BJ (cell line): ENCODE results near the gene CPEB3. TPM values are rescaled to one million over a fixed set of nuclear protein-coding genes. Genes with fewer than 3 reads are reported as not detected.

Experiments used
- CTCF ChIA-PET: fragments of 350-600 bp; formaldehyde crosslinking; extraction: SDS; loops from one replicate; lab custom pipeline; 2021; ENCODE audit warnings: antibody characterized with exemption, inconsistent platforms; lab: Yijun Ruan, JAX
- POLR2A ChIA-PET: fragments of 300-600 bp; sonication (Branson Sonifier 250); formaldehyde crosslinking; extraction: SDS; loops from one replicate; lab custom pipeline; 2021; ENCODE audit warnings: antibody characterized with exemption; lab: Charles Lee
- DNase-seq: peaks from one replicate; pipeline ENCODE4 v3.0.0-alpha.2; 2011; ENCODE audit warnings: low read depth
- H3K27me3 ChIP-seq: 2 replicates; pipeline ENCODE4 v1.6.0; 2011; ENCODE audit warnings: low read length; ENCODE audit not compliant: control insufficient read depth, insufficient read depth
- H3K36me3 ChIP-seq: 2 replicates; pipeline ENCODE4 v1.5.1; 2011; ENCODE audit warnings: low read length; ENCODE audit not compliant: control insufficient read depth, insufficient read depth
- H3K4me3 ChIP-seq: 2 replicates; pipeline ENCODE4 v1.5.1; 2011; ENCODE audit warnings: low read depth, mild to moderate bottlenecking, control low read depth, low read length
- polyA plus RNA-seq: library from polyadenylated mRNA; depleted of rRNA; stranded (reverse); fragments of >200 nt; gene quantifications from 2 replicates; pipeline ENCODE4 v1.2.3, GENCODE V29; 2011
- TF ChIP-seq, protein P1 (sequence below): IDR thresholded peaks from 2 replicates; pipeline ENCODE4 v1.5.1; 2011; ENCODE audit warnings: low read depth, mild to moderate bottlenecking, control low read depth, inconsistent platforms, low read length, moderate library complexity; ENCODE audit not compliant: insufficient read depth

The CPEB3 gene
- polyA plus RNA-seq, 1 experiment, result 0.28 TPM

- no peak for DNase-seq
- ChIA-PET POLR2A (no interaction called here), CTCF (no interaction called here)
- no peaks in the 10 kb centered on the region for H3K27me3 ChIP-seq
- TF ChIP-seq, protein P1, sequence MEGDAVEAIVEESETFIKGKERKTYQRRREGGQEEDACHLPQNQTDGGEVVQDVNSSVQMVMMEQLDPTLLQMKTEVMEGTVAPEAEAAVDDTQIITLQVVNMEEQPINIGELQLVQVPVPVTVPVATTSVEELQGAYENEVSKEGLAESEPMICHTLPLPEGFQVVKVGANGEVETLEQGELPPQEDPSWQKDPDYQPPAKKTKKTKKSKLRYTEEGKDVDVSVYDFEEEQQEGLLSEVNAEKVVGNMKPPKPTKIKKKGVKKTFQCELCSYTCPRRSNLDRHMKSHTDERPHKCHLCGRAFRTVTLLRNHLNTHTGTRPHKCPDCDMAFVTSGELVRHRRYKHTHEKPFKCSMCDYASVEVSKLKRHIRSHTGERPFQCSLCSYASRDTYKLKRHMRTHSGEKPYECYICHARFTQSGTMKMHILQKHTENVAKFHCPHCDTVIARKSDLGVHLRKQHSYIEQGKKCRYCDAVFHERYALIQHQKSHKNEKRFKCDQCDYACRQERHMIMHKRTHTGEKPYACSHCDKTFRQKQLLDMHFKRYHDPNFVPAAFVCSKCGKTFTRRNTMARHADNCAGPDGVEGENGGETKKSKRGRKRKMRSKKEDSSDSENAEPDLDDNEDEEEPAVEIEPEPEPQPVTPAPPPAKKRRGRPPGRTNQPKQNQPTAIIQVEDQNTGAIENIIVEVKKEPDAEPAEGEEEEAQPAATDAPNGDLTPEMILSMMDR, result no peak
- H3K36me3 ChIP-seq, result no peaks in the 10 kb centered on the region
- H3K4me3 ChIP-seq, result no peak overlapping the region
Observed at GRCh38 chr10:92131275-92131820, 159.5 kb downstream of the CPEB3 start.

DNA sequence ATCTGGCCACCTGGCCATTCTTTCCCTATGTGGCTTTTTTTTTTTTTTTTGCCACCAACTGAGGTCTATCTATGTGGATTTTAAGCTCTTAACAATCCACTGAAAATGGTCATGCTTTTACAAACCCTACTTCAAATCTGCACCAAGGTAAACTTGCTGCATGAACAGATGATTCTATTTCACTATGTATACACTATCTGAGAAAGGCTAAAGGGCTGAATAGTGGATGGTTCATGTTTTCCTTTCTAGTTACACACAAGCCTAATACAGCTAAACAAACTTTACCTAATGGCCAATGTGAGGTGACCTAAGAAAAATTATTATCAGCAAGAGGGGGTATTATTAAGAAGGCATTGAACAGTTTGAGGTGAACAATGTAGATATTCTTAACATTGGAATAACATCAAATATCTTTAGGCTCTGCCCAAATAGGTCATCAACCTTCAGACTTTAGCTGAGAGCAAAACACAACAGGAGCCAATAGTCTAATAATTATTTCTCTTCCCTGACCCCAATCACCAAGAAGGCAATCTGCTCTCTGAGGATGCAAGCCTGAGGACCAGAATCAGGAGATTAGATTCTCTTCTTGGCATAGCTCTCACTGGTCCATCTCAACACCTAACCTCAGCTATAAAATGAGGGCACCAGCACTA lies 160.1 kb downstream of the CPEB3 start:
- ChIA-PET CTCF (interaction anchor here (0.5 to 1.1 kb wide), 2 partner anchors 12 to 27 kb away, joined by 3 to 4 read pairs; no protein-coding TSS in a partner anchor), POLR2A (no interaction called here)
- TF ChIP-seq, protein P1, result no peak
- Histone ChIP-seq H3K36me3 (no peaks in the 10 kb centered on the region), H3K4me3 (no peak overlapping the region), H3K27me3 (no peaks in the 10 kb centered on the region)
- no peak for DNase-seq

GRCh38 chr10:92126100-92126650 lies 164.7 kb downstream of the CPEB3 start:
- ChIA-PET CTCF (interaction anchor here (0.7 to 1.5 kb wide), 4 partner anchors 9 to 16 kb away, joined by 3 to 4 read pairs (median 3); no protein-coding TSS in a partner anchor), POLR2A (no interaction called here)
- Histone ChIP-seq H3K27me3 (no peaks in the 10 kb centered on the region), H3K36me3 (no peaks in the 10 kb centered on the region), H3K4me3 (no peak overlapping the region)
- DNase-seq, result no peak
- TF ChIP-seq, protein P1, result no peak

DNA sequence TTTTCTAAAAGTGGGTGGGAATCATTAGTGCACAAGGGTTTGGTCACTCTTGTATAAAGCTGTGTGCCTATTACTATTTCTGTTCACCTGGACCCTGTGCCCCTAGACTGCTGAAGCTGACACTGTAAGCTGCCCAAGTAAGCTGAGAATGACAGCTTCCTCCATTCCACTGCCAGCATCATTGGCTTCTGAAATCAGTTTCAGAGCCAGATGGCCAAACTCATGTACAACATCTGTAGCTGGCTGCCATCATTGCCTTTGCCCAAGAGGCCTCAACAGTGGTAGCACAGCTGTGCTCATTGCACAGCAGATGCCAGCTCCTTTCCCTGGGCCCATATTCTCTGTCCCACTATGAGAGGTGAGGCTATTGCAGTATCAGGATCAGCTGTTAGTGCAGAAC lies 165.7 kb downstream of the CPEB3 start:
- no peak for DNase-seq
- H3K36me3 ChIP-seq, result no peaks in the 10 kb centered on the region
- POLR2A ChIA-PET, result no interaction called here
- TF ChIP-seq, protein P1, result no peak
- H3K4me3 ChIP-seq, result no peak overlapping the region
- H3K27me3 ChIP-seq, result no peaks in the 10 kb centered on the region
- CTCF ChIA-PET, result interaction anchor here (0.6 to 1.5 kb wide), 3 partner anchors 15 to 130 kb away, joined by 3 to 5 read pairs (median 4); no protein-coding TSS in a partner anchor

GRCh38 chr10:92124616-92125143 lies 166.2 kb downstream of the CPEB3 start:
- no peak overlapping the region for H3K4me3 ChIP-seq
- TF ChIP-seq, protein P1, result no peak
- ChIA-PET CTCF (interaction anchor here (1.0 kb wide), 1 partner anchor 14 kb away, joined by 5 read pairs; no protein-coding TSS in a partner anchor), POLR2A (no interaction called here)
- DNase-seq, result no peak
- no peaks in the 10 kb centered on the region for H3K36me3 ChIP-seq
- H3K27me3 ChIP-seq, result no peaks in the 10 kb centered on the region
